Measurements from ENCODE around the gene MAP1LC3B.

The MAP1LC3B gene

GRCh38 chr16:87435372-87436224, 43.5 kb downstream of the MAP1LC3B start:
- no peak for DNase-seq

GRCh38 chr16:87436225-87437172, 44.4 kb downstream of the MAP1LC3B start:
- no peak for DNase-seq

DNA sequence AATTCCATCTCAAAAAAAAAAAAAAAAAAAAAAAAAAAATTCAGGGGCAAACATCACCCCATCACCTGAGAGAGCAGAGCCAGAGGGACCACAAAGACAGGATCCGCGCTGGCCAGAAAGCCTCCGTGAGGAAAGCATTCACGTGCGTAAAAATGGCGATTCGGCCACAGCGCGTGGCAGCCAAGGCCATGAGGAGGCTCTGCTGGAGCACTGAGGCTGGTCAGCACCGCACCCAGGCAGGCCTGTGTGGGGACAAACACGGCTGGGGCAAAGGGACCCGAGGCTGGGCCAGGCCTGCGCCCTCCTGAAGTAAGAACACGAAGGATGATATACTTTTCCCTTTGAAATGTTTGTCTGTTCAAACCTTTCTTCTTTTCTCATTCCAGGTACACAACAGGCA, 45.2 kb downstream of the MAP1LC3B start:
- no peak for DNase-seq

DNA sequence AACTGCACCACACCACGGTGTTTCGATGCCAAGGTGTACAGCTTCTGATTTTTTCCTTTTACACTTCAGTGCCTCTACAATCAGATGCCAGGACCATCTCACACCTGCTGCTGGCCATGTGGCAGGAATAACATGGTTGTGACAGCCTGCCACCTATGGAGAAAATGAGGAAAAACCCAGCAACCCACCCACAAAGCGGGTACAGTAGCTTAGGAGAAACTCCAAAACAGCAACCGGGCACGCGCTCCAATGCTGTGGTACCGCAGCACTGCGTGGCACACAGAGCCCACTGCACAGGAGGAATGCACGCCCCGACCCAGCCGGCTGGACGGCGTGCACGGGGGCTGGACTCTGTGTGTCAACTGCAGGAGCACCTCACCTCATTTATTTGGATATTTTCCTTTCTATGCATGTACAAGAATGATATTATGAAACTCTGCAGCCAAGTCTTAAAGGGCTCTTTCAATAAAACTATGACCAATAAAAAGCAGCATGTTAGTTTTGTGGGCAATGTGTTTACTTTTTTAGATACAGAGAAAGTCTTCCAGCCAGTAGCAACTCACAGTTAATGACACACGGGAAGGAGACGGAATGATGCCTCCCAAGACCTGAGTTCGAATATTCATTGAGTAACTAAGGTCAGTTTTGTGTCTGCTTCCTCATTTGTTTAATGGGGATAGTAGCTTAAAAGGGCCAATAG, 45.9 kb downstream of the MAP1LC3B start:
- DNase-seq: no peak

DNA sequence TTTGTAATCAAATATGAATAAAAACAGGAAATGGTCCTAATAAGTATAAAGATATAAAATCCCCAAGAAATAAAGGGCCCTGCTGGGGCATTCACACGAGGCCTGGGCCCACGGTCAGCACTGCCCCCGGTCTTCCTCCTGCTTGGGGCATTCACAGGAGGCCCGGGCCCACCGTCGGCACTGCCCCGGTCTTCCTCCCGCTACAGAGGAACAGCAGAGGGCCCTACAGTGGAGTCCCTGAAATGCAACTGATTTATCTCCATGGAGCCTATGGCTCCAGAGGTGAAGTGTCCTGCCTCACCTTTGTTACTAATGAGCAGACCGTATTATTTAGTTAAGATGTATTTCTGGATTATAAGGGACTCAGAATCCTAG, 46.5 kb downstream of the MAP1LC3B start:
- DNase-seq: no peak

DNA sequence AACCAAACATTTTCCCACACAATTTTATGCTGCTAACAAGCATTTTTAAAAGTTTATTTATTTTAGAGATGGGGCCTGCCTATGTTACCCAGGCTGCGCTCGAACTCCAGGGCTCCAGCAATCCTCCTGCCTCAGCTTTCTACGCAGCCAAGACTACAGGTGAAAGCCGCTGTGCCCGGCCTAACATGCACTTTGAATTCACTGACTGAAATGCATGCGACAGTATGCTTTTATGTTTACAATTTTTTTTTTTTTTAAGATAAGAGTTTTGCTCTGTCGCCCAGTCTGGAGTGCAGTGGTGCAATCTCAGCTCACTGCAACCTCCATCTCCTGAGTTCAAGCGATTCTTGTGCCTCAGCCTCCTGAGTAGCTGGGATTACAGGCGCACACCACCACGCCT, 47.8 kb downstream of the MAP1LC3B start:
- DNase-seq: no peak

DNA sequence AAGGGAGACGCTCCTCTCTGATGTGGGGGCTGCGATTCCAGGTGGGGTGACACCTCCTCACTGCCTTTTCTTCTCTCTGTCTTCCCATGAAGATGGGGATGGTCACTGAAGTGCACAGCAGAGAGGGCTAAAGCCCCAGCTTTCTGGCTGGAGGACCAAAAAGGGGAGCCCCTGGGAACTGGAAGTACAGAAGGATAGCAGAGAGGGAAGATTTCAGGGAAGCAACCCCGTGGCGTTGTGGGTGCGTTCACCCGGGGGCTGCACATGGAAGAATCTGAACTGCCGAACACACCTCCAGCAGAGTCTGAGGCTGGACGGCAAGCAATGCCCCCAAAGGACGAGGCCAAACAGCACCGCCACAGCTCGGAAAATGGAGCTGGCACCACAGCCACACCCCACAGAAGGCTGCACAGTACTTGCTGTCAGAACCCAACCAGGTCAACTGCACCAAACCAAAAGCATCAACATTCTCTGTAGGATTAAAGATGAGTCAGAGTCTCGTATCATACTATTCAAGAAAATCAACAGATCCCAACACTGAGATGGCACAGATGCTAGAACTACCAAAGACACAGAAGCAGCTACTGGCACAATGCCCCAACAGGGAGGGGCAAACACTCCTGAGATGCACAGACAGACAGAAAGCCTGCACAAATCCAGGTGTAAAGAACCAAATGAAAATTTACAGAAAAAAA, 49.9 kb downstream of the MAP1LC3B start:
- DNase-seq: no peak

GRCh38 chr16:87442581-87442966, 50.4 kb downstream of the MAP1LC3B start:
- DNase-seq: no peak

DNA sequence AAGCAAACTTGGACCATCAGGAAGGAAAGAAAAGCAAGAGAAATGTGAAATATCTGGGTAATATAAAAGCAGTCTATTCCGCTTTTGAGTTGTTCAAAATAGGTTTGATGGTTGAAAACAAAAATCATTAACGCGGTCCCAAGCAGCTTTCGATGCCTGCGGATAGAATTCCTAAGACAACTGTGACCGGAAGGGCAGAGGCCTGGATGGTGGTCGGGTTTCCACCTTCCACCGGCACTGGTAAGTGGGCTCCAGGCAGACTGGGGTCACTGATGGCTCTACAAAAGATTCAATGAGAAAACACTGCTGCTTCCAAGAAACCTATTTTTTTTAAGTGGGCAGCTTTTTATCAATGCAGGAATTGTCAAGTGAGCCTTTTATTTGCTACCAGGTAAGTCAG, 50.9 kb downstream of the MAP1LC3B start:
- no peak for DNase-seq

DNA sequence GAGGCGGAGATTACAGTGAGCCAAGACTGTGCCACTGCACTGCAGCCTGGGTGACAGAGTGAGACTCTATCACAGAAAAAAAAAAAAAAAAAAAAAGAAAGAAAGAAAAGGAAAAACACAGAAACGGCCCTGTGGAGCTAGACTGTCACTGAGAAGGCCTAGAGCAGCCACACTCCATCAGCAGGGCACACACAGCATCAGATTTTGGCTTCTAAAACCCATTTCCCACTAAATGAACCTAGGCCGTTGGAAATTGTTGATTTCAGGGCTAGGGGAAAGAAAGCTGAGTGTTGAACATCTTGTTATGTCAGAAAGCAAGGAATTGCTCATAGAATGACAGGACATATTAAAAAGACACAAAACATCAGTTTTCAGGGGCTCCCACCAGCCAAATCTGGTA, 51.8 kb downstream of the MAP1LC3B start:
- DNase-seq: no peak

- DNase-seq: no peak
These were observed 53.4 kb downstream of the MAP1LC3B start for GRCh38 chr16:87445486-87445885.

DNA sequence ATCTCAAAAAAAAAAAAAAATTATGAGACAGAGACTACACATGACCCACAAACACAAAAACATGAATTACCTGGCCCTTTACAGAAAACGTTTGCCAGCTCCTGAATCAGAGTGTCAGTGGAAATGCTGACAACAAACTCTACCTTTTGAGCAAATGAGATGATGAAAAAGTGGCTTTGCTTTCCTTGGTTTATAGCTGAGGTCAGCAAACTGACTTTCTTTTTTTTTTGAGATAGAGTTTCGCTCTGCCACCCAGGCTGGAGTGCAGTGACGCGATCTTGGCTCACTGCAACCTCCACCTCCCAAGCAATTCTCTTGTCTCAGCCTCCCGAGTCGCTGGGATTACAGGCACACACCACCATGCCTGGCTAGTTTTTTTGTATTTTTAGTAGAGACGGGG, 54.3 kb downstream of the MAP1LC3B start:
- DNase-seq: no peak

DNA sequence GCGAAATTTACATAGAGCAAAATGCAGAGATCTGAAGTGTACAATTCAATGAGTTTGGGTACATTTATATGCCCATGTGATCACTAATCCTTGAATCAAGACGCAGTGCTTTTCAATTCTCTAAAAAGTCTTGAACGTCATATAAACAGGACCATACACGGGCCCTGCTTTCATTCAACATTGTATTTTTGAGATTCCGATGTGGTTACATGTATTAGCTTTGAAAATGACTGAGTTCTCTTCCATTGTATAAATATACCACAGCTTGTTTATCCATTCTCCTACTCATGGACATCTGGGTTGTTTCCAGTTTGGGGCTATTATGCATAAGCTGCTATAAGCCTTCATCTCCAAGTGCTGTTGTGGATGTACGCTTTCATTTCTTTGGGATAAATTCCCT, 55.2 kb downstream of the MAP1LC3B start:
- no peak for DNase-seq

DNA sequence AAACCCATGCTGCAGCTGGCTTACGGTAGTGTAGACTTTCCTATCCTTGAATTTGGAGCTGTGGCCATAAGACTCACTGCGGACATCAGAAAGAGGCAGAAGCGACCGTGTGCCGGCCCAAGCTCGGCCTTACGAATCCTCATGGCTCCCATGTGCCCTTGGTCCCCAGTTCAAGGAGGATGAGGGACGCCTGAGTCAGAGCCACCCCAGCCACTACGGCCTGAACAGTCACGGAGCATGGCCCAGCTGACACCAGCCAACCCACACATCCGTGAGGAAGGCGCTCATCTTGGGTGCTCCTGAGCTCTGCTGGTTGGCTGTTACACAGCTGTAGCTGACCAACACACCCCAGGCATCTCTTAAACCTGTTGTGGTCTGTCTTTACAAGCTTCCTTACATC, 56.7 kb downstream of the MAP1LC3B start:
- DNase-seq: no peak

GRCh38 chr16:87451563-87452210, 59.6 kb downstream of the MAP1LC3B start:
- no peak for DNase-seq

- no peak for DNase-seq
These were observed 61.2 kb downstream of the MAP1LC3B start for GRCh38 chr16:87453326-87453725.

All from left hindlimb (tissue), 1 donor.